K562 treated with DMSO at 1 percent for 12 hours (cell line): ENCODE measurements around the gene CDC6. TPM values are rescaled to one million over a fixed set of nuclear protein-coding genes. Genes with fewer than 3 reads are reported as not detected.

Experiments
- total RNA-seq: library from RNA; unstranded; fragments of 300-600 nt; gene quantifications from 2 replicates; pipeline ENCODE4 v1.2.3, GENCODE V29; 2022; ENCODE audit not compliant: insufficient read depth

CDC6 gene, protein sequence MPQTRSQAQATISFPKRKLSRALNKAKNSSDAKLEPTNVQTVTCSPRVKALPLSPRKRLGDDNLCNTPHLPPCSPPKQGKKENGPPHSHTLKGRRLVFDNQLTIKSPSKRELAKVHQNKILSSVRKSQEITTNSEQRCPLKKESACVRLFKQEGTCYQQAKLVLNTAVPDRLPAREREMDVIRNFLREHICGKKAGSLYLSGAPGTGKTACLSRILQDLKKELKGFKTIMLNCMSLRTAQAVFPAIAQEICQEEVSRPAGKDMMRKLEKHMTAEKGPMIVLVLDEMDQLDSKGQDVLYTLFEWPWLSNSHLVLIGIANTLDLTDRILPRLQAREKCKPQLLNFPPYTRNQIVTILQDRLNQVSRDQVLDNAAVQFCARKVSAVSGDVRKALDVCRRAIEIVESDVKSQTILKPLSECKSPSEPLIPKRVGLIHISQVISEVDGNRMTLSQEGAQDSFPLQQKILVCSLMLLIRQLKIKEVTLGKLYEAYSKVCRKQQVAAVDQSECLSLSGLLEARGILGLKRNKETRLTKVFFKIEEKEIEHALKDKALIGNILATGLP
- 37.4 and 75.2 TPM in 2 replicates for total RNA-seq

DNA sequence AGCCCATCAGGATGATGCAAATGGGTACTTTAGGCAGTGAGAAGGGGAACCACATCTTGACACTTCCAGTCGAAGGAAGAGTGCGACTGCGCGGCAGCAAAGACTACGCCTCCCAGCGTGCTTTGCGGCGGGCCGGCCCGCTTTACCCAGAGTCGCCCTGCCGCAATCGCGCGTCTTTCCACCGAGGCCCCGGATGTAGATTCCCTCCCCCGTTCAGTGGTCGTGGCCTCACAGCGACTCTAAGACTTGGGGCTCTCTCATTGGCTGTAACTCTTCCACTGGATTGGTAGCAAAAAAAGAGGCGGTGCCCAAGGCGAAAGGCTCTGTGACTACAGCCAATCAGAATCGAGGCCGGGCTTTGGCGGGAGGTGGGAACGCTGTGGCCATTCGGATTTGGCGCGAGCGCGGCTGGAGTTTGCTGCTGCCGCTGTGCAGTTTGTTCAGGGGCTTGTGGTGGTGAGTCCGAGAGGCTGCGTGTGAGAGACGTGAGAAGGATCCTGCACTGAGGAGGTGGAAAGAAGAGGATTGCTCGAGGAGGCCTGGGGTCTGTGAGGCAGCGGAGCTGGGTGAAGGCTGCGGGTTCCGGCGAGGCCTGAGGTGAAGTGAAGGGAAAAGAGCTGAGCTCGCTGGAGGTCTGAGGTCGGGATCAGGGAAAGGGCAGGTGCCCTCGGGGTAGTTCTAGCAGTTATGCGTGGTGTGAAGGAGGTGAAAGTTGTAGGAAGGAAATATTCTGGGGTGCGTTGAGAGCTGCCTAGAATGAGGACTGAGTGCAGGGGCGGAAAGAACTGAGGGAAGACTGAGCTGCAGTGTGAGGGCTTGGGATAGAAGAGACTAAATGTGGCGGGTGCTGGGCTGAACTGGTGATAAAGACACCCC lies at the start of gene CDC6:
CDC6 (plus strand) TSS at position 386 of the 876 bp plus-strand sequence. CDS start 1,542 bp downstream, outside the sequence.

DNA sequence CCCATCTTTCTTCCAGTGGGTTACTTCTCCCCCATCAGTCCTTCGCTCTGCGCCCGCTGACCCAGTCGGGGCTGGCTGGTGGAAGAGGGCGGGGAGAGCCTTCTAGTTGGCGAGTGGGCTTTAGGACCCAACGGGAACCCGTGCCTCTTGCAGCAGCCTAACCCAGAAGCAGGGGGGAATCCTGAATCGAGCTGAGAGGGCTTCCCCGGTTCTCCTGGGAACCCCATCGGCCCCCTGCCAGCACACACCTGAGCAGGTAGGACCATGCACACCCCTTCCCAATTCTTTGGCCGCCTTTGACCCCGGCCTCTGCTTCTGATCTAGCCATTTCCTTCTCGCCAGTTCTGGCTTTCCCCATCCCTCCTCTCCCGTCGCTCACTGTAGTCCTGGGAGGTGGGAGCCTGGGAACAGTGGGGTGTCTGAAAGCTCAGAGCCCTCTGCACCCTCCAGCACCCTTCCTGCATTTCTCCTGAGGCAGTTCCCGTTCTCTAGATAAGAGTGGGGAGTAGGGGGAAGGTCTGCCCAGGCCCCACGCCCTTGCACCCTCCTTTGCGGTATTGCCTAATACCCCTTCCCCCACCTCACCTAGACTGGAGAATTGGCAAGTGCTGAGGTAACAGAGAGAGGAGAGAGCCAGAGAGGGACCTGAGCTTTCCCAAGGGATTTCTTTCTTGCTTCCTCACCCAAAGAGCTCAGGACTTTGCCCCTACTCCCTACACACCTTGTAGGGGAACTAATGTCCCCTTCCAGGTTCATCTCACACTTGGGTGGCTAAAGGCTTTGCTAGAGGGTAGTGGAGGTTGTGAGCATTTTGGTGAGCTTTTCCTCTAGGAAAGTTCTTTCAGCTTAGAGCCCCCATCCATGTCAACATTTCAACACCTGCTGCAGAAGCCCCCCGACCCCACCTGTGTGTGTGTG lies 21.6 kb downstream of the CDC6 start, which contains the start of gene RARA:
RARA (plus strand) TSS at position 150 of the 918 bp plus-strand sequence. CDS start 22,039 bp downstream, outside the sequence.

Other genes with a start within 250 kb of the CDC6 start
- gene MED24, start 233.5 kb upstream of the CDC6 start, total RNA-seq, result 51.2 and 88.5 TPM in 2 replicates
- gene THRA, start 224.9 kb upstream of the CDC6 start, total RNA-seq, result 9.5 and 19.3 TPM in 2 replicates
- 3.3 and 4.5 TPM in 2 replicates for gene NR1D1, start 187.3 kb upstream of the CDC6 start, total RNA-seq
- 16.3 and 47.9 TPM in 2 replicates for gene MSL1, start 165.9 kb upstream of the CDC6 start, total RNA-seq
- 26.8 and 47.2 TPM in 2 replicates for gene CASC3, start 147.3 kb upstream of the CDC6 start, total RNA-seq
- gene RAPGEFL1, start 110.4 kb upstream of the CDC6 start, total RNA-seq, result 1.7 and 2.6 TPM in 2 replicates
- gene WIPF2, start 68.6 kb upstream of the CDC6 start, total RNA-seq, result 5.3 and 17.2 TPM in 2 replicates
- gene RARA, start 21.3 kb downstream of the CDC6 start, total RNA-seq, result 9.3 and 24.9 TPM in 2 replicates
- gene GJD3, start 76.9 kb downstream of the CDC6 start, total RNA-seq, result 11.4 and 17.5 TPM in 2 replicates
- 148 and 237 TPM in 2 replicates for gene TOP2A, start 130.0 kb downstream of the CDC6 start, total RNA-seq
- 70.1 and 78.7 TPM in 2 replicates for gene IGFBP4, start 155.6 kb downstream of the CDC6 start, total RNA-seq
- gene TNS4, start 213.7 kb downstream of the CDC6 start, total RNA-seq, result not detected in 2 replicates